Measurements from ENCODE around the gene ARHGAP26.

Gene ARHGAP26

GRCh38 chr5:142957528-142957927 is 187.4 kb downstream of the ARHGAP26 start:
- H2BK15ac ChIP-seq (ENCODE audit: low read depth, poor library complexity, severe bottlenecking): no peak overlapping the region
- H2BK12ac ChIP-seq (ENCODE audit: low read length in 2 of 2): no peak overlapping the region
- no peak overlapping the region for H3K4me3 ChIP-seq (ENCODE audit: insufficient read depth in 1 of 2, low read depth in 1 of 2, low read length in 2 of 2)
- H3K14ac ChIP-seq (ENCODE audit: low read length in 2 of 2): no peak overlapping the region
- H4K8ac ChIP-seq (ENCODE audit: low read length): no peak overlapping the region
- H3K27ac ChIP-seq (ENCODE audit: low read length, poor library complexity, severe bottlenecking): no peak overlapping the region
- H3K9me3 ChIP-seq (ENCODE audit: control insufficient read depth, low read length): no peaks in the 10 kb centered on the region
- WGBS: 82% methylated on average over 4 of the region's 7 CpGs
- H3K4ac ChIP-seq (ENCODE audit: low read depth in 1 of 2, low read length in 2 of 2): no peak overlapping the region
- no peak overlapping the region for H4K91ac ChIP-seq (ENCODE audit: low read length)
- H3K36me3 ChIP-seq (ENCODE audit: control insufficient read depth in 1 of 2, insufficient read depth in 2 of 2, low read depth in 1 of 2, low read length in 2 of 2): no peaks in the 10 kb centered on the region
- no peak overlapping the region for H3K18ac ChIP-seq (ENCODE audit: low read depth in 1 of 2, low read length in 2 of 2)
- no peak overlapping the region for H2AK5ac ChIP-seq (ENCODE audit: low read length, severe bottlenecking)
- H3K4me1 ChIP-seq (ENCODE audit: control insufficient read depth, insufficient read depth, low read depth, low read length): peaks cover 10% of the 10 kb centered on the region
- no peak overlapping the region for H3K23ac ChIP-seq (ENCODE audit: low read length in 2 of 2)
- H2AFZ ChIP-seq (ENCODE audit: low read depth, low read length): no peak overlapping the region
- no peak overlapping the region for H2BK5ac ChIP-seq (ENCODE audit: low read depth, low read length, poor library complexity, severe bottlenecking)
- no peaks in the 10 kb centered on the region for H3K27me3 ChIP-seq (ENCODE audit: control insufficient read depth in 1 of 2, insufficient read depth in 1 of 2, low read length in 2 of 2)
- no peak overlapping the region for H2BK120ac ChIP-seq (ENCODE audit: low read depth, low read length)
- peaks cover 3% of the 10 kb centered on the region for H3K79me1 ChIP-seq (replicated peaks; ENCODE audit: low read length, poor library complexity, severe bottlenecking)
- H3K9ac ChIP-seq (ENCODE audit: low read length): no peak overlapping the region
- no peak for DNase-seq
- no peak overlapping the region for H3K4me2 ChIP-seq (ENCODE audit: low read length, poor library complexity, severe bottlenecking)

- Histone ChIP-seq H4K91ac (ENCODE audit: low read length) (no peak overlapping the region), H3K4me1 (ENCODE audit: control insufficient read depth, insufficient read depth, low read depth, low read length) (peaks cover 10% of the 10 kb centered on the region), H4K8ac (ENCODE audit: low read length) (no peak overlapping the region), H3K4me3 (ENCODE audit: insufficient read depth in 1 of 2, low read depth in 1 of 2, low read length in 2 of 2) (no peak overlapping the region), H2AK5ac (ENCODE audit: low read length, severe bottlenecking) (peak overlapping the region; percentile 14), H3K18ac (ENCODE audit: low read depth in 1 of 2, low read length in 2 of 2) (no peak overlapping the region), H3K9me3 (ENCODE audit: control insufficient read depth, low read length) (no peaks in the 10 kb centered on the region), H3K9ac (ENCODE audit: low read length) (no peak overlapping the region), H3K23ac (ENCODE audit: low read length in 2 of 2) (no peak overlapping the region), H2BK120ac (ENCODE audit: low read depth, low read length) (no peak overlapping the region), H2BK5ac (ENCODE audit: low read depth, low read length, poor library complexity, severe bottlenecking) (no peak overlapping the region), H3K36me3 (ENCODE audit: control insufficient read depth in 1 of 2, insufficient read depth in 2 of 2, low read depth in 1 of 2, low read length in 2 of 2) (no peaks in the 10 kb centered on the region), H2BK15ac (ENCODE audit: low read depth, poor library complexity, severe bottlenecking) (no peak overlapping the region), H2AFZ (ENCODE audit: low read depth, low read length) (no peak overlapping the region), H3K79me1 (replicated peaks; ENCODE audit: low read length, poor library complexity, severe bottlenecking) (peaks cover 3% of the 10 kb centered on the region), H3K4ac (ENCODE audit: low read depth in 1 of 2, low read length in 2 of 2) (peak overlapping the region in 1 of 2 experiments; percentile 30), H2BK12ac (ENCODE audit: low read length in 2 of 2) (peak overlapping the region in 1 of 2 experiments; percentile 21), H3K14ac (ENCODE audit: low read length in 2 of 2) (no peak overlapping the region), H3K27ac (ENCODE audit: low read length, poor library complexity, severe bottlenecking) (no peak overlapping the region), H3K27me3 (ENCODE audit: control insufficient read depth in 1 of 2, insufficient read depth in 1 of 2, low read length in 2 of 2) (no peaks in the 10 kb centered on the region), H3K4me2 (ENCODE audit: low read length, poor library complexity, severe bottlenecking) (no peak overlapping the region)
- no peak for DNase-seq
- 100% methylated on average over 1 of the region's 1 CpG for WGBS
Observed at GRCh38 chr5:142958944-142959682, 188.9 kb downstream of the ARHGAP26 start.

- no peaks in the 10 kb centered on the region for H3K9me3 ChIP-seq (ENCODE audit: control insufficient read depth, low read length)
- no peak overlapping the region for H3K4ac ChIP-seq (ENCODE audit: low read depth in 1 of 2, low read length in 2 of 2)
- no peaks in the 10 kb centered on the region for H3K36me3 ChIP-seq (ENCODE audit: control insufficient read depth in 1 of 2, insufficient read depth in 2 of 2, low read depth in 1 of 2, low read length in 2 of 2)
- no peak overlapping the region for H3K14ac ChIP-seq (ENCODE audit: low read length in 2 of 2)
- no peak overlapping the region for H4K91ac ChIP-seq (ENCODE audit: low read length)
- peak overlapping the region; percentile 91 for H2AK5ac ChIP-seq (ENCODE audit: low read length, severe bottlenecking)
- no peak overlapping the region for H3K4me2 ChIP-seq (ENCODE audit: low read length, poor library complexity, severe bottlenecking)
- no peak overlapping the region for H4K8ac ChIP-seq (ENCODE audit: low read length)
- H3K23ac ChIP-seq (ENCODE audit: low read length in 2 of 2): no peak overlapping the region
- H3K18ac ChIP-seq (ENCODE audit: low read depth in 1 of 2, low read length in 2 of 2): peak overlapping the region in 1 of 2 experiments; percentile 25
- no peaks in the 10 kb centered on the region for H3K27me3 ChIP-seq (ENCODE audit: control insufficient read depth in 1 of 2, insufficient read depth in 1 of 2, low read length in 2 of 2)
- H3K27ac ChIP-seq (ENCODE audit: low read length, poor library complexity, severe bottlenecking): no peak overlapping the region
- no peak overlapping the region for H2BK5ac ChIP-seq (ENCODE audit: low read depth, low read length, poor library complexity, severe bottlenecking)
- WGBS: 65% methylated on average over 4 of the region's 4 CpGs
- H2BK15ac ChIP-seq (ENCODE audit: low read depth, poor library complexity, severe bottlenecking): no peak overlapping the region
- H2BK12ac ChIP-seq (ENCODE audit: low read length in 2 of 2): no peak overlapping the region
- no peak overlapping the region for H2BK120ac ChIP-seq (ENCODE audit: low read depth, low read length)
- H3K4me1 ChIP-seq (ENCODE audit: control insufficient read depth, insufficient read depth, low read depth, low read length): peaks cover 10% of the 10 kb centered on the region
- peak overlapping the region; percentile 47 for H3K9ac ChIP-seq (ENCODE audit: low read length)
- H3K79me1 ChIP-seq (replicated peaks; ENCODE audit: low read length, poor library complexity, severe bottlenecking): peaks cover 3% of the 10 kb centered on the region
- peak; percentile 72 for DNase-seq
- H2AFZ ChIP-seq (ENCODE audit: low read depth, low read length): no peak overlapping the region
- no peak overlapping the region for H3K4me3 ChIP-seq (ENCODE audit: insufficient read depth in 1 of 2, low read depth in 1 of 2, low read length in 2 of 2)
Observed at GRCh38 chr5:142959683-142960657, 189.8 kb downstream of the ARHGAP26 start.
